K562 (cell line): Measurements from ENCODE around the gene SPATA32. TPM values are rescaled to one million over a fixed set of nuclear protein-coding genes. Genes with fewer than 3 reads are reported as not detected.

ENCODE experiments used
- ATAC-seq: fragments of 200-7000 bp; cut with Tn5 transposase; 3 replicates; pipeline ENCODE4 v1.9.1; 2020; ENCODE audit warnings: moderate library complexity
- BruUV-seq: library from RNA; stranded (reverse); fragments of 400-500 nt; replicated peaks from 2 replicates; lab custom pipeline; 2021; lab: Mats Ljungman, UMichigan
- CTCF ChIA-PET: fragments of 300-600 bp; formaldehyde crosslinking; extraction: SDS; loops from one replicate; lab custom pipeline; 2021; ENCODE audit warnings: low intra/inter-chr PET ratio; lab: Yijun Ruan, JAX
- POLR2A ChIA-PET: fragments of 300-600, 350-650 bp; sonication (Branson Sonifier 250); formaldehyde crosslinking; extraction: SDS; loops from one replicate; lab custom pipeline; 2021; ENCODE audit warnings: antibody characterized with exemption, inconsistent platforms; lab: Yijun Ruan, JAX
- DNase-seq, 4 experiments: peaks; one replicate each; pipeline versions ENCODE4 v3.0.0 to v3.0.0-alpha.2; 2011 to 2018; ENCODE audit warnings: low spot score in 3 of 4, mixed read lengths in 3 of 4; ENCODE audit errors: extremely low read depth in 1 of 4
- FAIRE-seq: peaks from 2 replicates; lab custom pipeline; 2011; peaks lifted over from hg19 to GRCh38; lab: Jason Lieb, UNC
- H2AFZ ChIP-seq: 2 replicates; pipeline ENCODE4 v1.6.0; 2011; ENCODE audit warnings: low read depth, low read length, control low read depth, inconsistent platforms
- H3K27ac ChIP-seq: fragments of 200-600 bp; 3 replicates; pipeline ENCODE4 v1.8.0; 2011; ENCODE audit warnings: low read depth, mild to moderate bottlenecking, control low read depth, inconsistent platforms, low read length, moderate library complexity, mixed read lengths; ENCODE audit errors: extremely low read depth
- H3K27me3 ChIP-seq, 2 experiments: fragments of 300-600 bp in 1 of 2; 2 replicates in 1 of 2; 3 replicates in 1 of 2; pipeline versions ENCODE4 v1.6.0 to v1.8.0; 2011; ENCODE audit warnings: inconsistent platforms in 2 of 2, low read length in 2 of 2, mild to moderate bottlenecking in 1 of 2, mixed read lengths in 1 of 2, moderate library complexity in 1 of 2; ENCODE audit not compliant: control insufficient read depth in 2 of 2, insufficient read depth in 2 of 2
- H3K36me3 ChIP-seq: fragments of 300-600 bp; 3 replicates; pipeline ENCODE4 v1.8.0; 2011; ENCODE audit warnings: mild to moderate bottlenecking, low read length, inconsistent platforms; ENCODE audit not compliant: control insufficient read depth, insufficient read depth
- H3K4me1 ChIP-seq, 2 experiments: fragments of 200-600 bp in 1 of 2; replicated peaks in 1 of 2; 2 replicates in 1 of 2; 3 replicates in 1 of 2; pipeline versions ENCODE4 v1.5.1 to v1.8.0; 2011; ENCODE audit warnings: inconsistent platforms in 2 of 2, low read length in 2 of 2, mild to moderate bottlenecking in 1 of 2, mixed read lengths in 1 of 2, moderate library complexity in 1 of 2; ENCODE audit not compliant: control insufficient read depth in 2 of 2, insufficient read depth in 2 of 2
- H3K4me2 ChIP-seq: 2 replicates; pipeline ENCODE4 v1.6.1; 2011; ENCODE audit warnings: low read length, control low read depth, inconsistent platforms, mixed read lengths; ENCODE audit not compliant: insufficient read depth
- H3K4me3 ChIP-seq: fragments of 200-600 bp; sonication (generic), shearing (Covaris generic); 2 replicates; pipeline ENCODE4 v1.5.1; 2016; ENCODE audit warnings: control low read depth, inconsistent platforms
- H3K79me2 ChIP-seq: fragments of 200-600 bp; 3 replicates; pipeline ENCODE4 v1.8.0; 2011; ENCODE audit warnings: low read length, inconsistent platforms; ENCODE audit not compliant: control insufficient read depth, insufficient read depth
- H3K9ac ChIP-seq, 2 experiments: 2 replicates each; pipeline versions ENCODE4 v1.6.0 to v1.6.1; 2011; ENCODE audit warnings: low read depth in 2 of 2, low read length in 2 of 2, control low read depth in 1 of 2, inconsistent platforms in 1 of 2, mild to moderate bottlenecking in 1 of 2, mixed read lengths in 1 of 2; ENCODE audit not compliant: insufficient read depth in 1 of 2
- H3K9me1 ChIP-seq: one replicate; pipeline ENCODE4 v1.6.0; 2011; ENCODE audit warnings: inconsistent platforms, mild to moderate bottlenecking, low read length, moderate library complexity; ENCODE audit not compliant: control insufficient read depth, insufficient read depth
- H3K9me3 ChIP-seq: replicated peaks from 2 replicates; pipeline ENCODE4 v1.5.1; 2011; ENCODE audit warnings: low read depth, low read length, inconsistent platforms; ENCODE audit not compliant: control insufficient read depth, insufficient read depth
- H4K20me1 ChIP-seq: replicated peaks from 2 replicates; pipeline ENCODE4 v1.6.1; 2011; ENCODE audit warnings: low read length, inconsistent platforms, mixed read lengths; ENCODE audit not compliant: control insufficient read depth, insufficient read depth
- DDX20 ChIP-seq: fragments of 450-650 bp; IDR thresholded peaks from 2 replicates; pipeline ENCODE4 v1.6.1; 2016; ENCODE audit warnings: missing genetic modification characterization, low read depth, mild to moderate bottlenecking, missing compliant biosample characterization, moderate library complexity
- DPF2 ChIP-seq: fragments of 450-650 bp; IDR thresholded peaks from 2 replicates; pipeline ENCODE4 v1.6.1; 2016
- ELF4 ChIP-seq: fragments of 450-650 bp; formaldehyde crosslinking; IDR thresholded peaks from 2 replicates; pipeline ENCODE4 v1.4.0; 2022; ENCODE audit warnings: missing genetic modification characterization
- ETS2 ChIP-seq: IDR thresholded peaks from 2 replicates; pipeline ENCODE4 v1.6.1; 2016; ENCODE audit warnings: borderline replicate concordance, missing genetic modification characterization, mild to moderate bottlenecking, moderate library complexity, missing compliant biosample characterization; ENCODE audit not compliant: poor library complexity, severe bottlenecking
- ETV5 ChIP-seq: sonication (generic); formaldehyde crosslinking; IDR thresholded peaks from 2 replicates; pipeline ENCODE4 v1.4.0; 2020; ENCODE audit warnings: low read depth, mild to moderate bottlenecking, missing genetic modification reagents
- EWSR1 ChIP-seq: fragments of 450-650 bp; IDR thresholded peaks from 2 replicates; pipeline ENCODE4 v1.6.1; 2018; ENCODE audit warnings: borderline replicate concordance, mild to moderate bottlenecking, low read depth, moderate library complexity; ENCODE audit not compliant: partially characterized antibody
- HEY1 ChIP-seq: fragments of 250-450 bp; sonication (Bioruptor Pico); IDR thresholded peaks from 2 replicates; pipeline ENCODE4 v1.5.0; 2020; ENCODE audit warnings: mild to moderate bottlenecking, moderate library complexity, borderline replicate concordance
- MCM2 ChIP-seq: fragments of 450-650 bp; IDR thresholded peaks from 2 replicates; pipeline ENCODE4 v1.6.1; 2017; ENCODE audit warnings: low read depth, mild to moderate bottlenecking
- NCOR1 ChIP-seq: fragments of 450-650 bp; IDR thresholded peaks from 2 replicates; pipeline ENCODE4 v1.6.1; 2016; ENCODE audit warnings: mild to moderate bottlenecking, moderate library complexity
- NR4A1 ChIP-seq, 2 experiments: fragments of 250-450 bp in 1 of 2; fragments of 450-650 bp in 1 of 2; sonication (Bioruptor Pico) in 1 of 2; IDR thresholded peaks; 2 replicates each; pipeline versions ENCODE4 v1.4.0 to v1.6.1; 2016 to 2020; ENCODE audit warnings: mild to moderate bottlenecking in 2 of 2, missing compliant biosample characterization in 1 of 2, missing genetic modification characterization in 1 of 2, moderate library complexity in 1 of 2
- PHTF2 ChIP-seq: fragments of 250-450 bp; sonication (Bioruptor Pico); IDR thresholded peaks from 2 replicates; pipeline ENCODE4 v1.5.0; 2021; ENCODE audit warnings: mild to moderate bottlenecking
- POLR3A ChIP-seq: IDR thresholded peaks from 2 replicates; pipeline ENCODE4 v1.6.1; 2011; ENCODE audit warnings: borderline replicate concordance, mild to moderate bottlenecking, moderate library complexity; ENCODE audit not compliant: insufficient read length, insufficient read depth; ENCODE audit errors: extremely low read depth
- SMARCC2 ChIP-seq: fragments of 450-650 bp; IDR thresholded peaks from 2 replicates; pipeline ENCODE4 v1.6.1; 2017; ENCODE audit warnings: antibody characterized with exemption, moderate library complexity, mild to moderate bottlenecking, low read depth
- ZFPM2 ChIP-seq: fragments of 250-450 bp; sonication (Bioruptor Pico); IDR thresholded peaks from 2 replicates; pipeline ENCODE4 v1.5.1; 2022; ENCODE audit warnings: mild to moderate bottlenecking
- ZKSCAN8 ChIP-seq: fragments of 200-800 bp; sonication (Bioruptor generic); IDR thresholded peaks from 2 replicates; pipeline ENCODE4 v1.6.1; 2016; ENCODE audit warnings: missing genetic modification characterization, missing compliant biosample characterization
- ZNF212 ChIP-seq: fragments of 450-650 bp; formaldehyde crosslinking; IDR thresholded peaks from 2 replicates; pipeline ENCODE4 v1.4.0; 2020; ENCODE audit warnings: mild to moderate bottlenecking
- ZNF253 ChIP-seq: fragments of 250-450 bp; sonication (Bioruptor Pico); conservative IDR thresholded peaks from 2 replicates; pipeline ENCODE4 v1.6.1; 2021; ENCODE audit warnings: mild to moderate bottlenecking
- ZNF347 ChIP-seq: fragments of 450-650 bp; formaldehyde crosslinking; IDR thresholded peaks from 2 replicates; pipeline ENCODE4 v1.4.0; 2020; ENCODE audit warnings: low read depth, mild to moderate bottlenecking, moderate library complexity
- ZNF644 ChIP-seq: fragments of 200-800 bp; sonication (Bioruptor generic); IDR thresholded peaks from 2 replicates; pipeline ENCODE4 v1.6.1; 2016; ENCODE audit warnings: low read depth, missing genetic modification characterization, missing compliant biosample characterization
- WGBS: fragments of 100-300 bp; shearing (Covaris generic); methylation state at CpG from one replicate; pipeline ENCODE4 v1.1.6; 2016; ENCODE audit warnings: low coverage, mixed read lengths; ENCODE audit not compliant: insufficient coverage; ENCODE audit errors: missing lambda C conversion rate; 5-methylcytosine and 5-hydroxymethylcytosine counted together
- in situ Hi-C: fragments of 300-500 bp; cut with MboI; formaldehyde crosslinking; loops from 4 replicates; pipeline ENCODE4 v1.15.0; 2018; ENCODE audit warnings: inconsistent platforms, mixed read lengths
- intact Hi-C: fragments of 100-400 bp; cut with micrococcal nuclease; formaldehyde crosslinking; loops from 2 replicates; pipeline ENCODE4 v1.14.2; 2022
- polyA plus RNA-seq, 8 experiments: library from polyadenylated mRNA; depleted of rRNA in 4 of 8; stranded (reverse) in 5 of 8; unstranded in 3 of 8; fragments of >200 nt; fragmentation: Nextera tagmentation in 2 of 8; fragmentation: Illumina TruSeq in 1 of 8; extraction: Ambion mirVana in 2 of 8; extraction: Trizol in 1 of 8; gene quantifications; 2 replicates each; pipeline versions ENCODE4 v1.2.1 to v1.2.3, GENCODE V29; 2011 to 2014; ENCODE audit warnings: inconsistent platforms in 1 of 8, missing spikeins in 1 of 8
- total RNA-seq, 7 experiments: library from RNA; depleted of rRNA in 6 of 7; stranded (reverse); fragments of >200 nt in 6 of 7; fragmentation: Illumina TruSeq in 2 of 7; extraction: Trizol in 2 of 7; gene quantifications; 2 replicates each; pipeline versions ENCODE4 v1.2.1 to v1.2.3, GENCODE V29; 2011 to 2021; ENCODE audit warnings: low replicate concordance in 1 of 7
- TF ChIP-seq, protein P1 (sequence below): fragments of 450-650 bp; IDR thresholded peaks from 2 replicates; pipeline ENCODE4 v1.6.1; 2016

SPATA32 gene
- total and polyA plus RNA-seq, 9 of the 15 experiments (the other 6 are each of a cell fraction or from before 2014, with no cell fraction given), result 0.03 to 0.06 TPM; not detected in 7

DNA sequence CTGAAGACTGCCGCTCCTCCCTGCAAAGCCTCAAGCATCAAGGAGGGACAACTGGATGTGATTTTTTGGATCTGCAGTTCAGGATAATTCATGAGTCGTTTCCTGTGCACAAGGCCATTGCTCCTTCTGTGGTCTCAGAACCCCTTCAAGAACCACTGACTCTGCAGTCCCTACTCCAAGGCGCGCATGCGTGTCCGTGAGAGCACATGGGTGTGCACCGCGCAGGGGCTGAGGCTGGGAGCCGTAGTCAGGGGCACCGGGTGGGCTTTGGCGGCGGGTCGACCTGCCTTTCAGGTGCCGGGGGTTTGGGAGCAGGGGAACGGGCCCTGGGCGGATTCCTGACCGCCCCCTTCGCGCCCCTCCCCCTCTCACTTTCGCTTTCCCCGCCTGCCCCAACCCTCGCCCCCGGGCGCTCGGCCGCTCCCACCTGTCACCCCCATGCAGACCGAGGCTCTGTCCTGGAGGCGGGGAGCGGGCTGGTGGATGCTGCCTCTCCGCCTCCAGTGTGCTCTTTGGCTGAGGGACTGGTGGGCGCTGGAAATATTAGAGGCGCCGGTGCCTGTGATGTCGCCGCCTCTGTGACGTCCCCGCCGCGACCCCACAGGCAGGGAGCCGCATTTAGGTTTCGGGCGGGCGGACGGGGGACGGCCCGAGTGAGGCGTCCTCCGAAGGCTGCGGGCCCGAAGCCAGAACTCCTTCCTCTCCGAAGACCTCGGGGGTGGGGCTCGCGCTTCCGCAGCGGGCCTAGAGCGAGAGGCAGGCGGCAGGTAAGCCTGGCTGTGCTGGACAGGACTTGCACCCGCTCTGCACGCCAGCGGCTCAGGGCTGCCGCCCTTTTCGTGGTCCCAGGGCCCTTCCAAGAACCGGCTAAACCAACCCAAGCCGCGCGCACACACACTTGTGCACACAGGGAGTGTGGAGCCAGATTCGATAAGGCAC is at the start of gene SPATA32 (continued):
- TF ChIP-seq EWSR1, result no peak
- TF ChIP-seq ZKSCAN8 (CRISPR knock-in tag), result no peak
- TF ChIP-seq ZNF644 (tag), result no peak
- TF ChIP-seq, all 486 proteins: peak for 7

DNA sequence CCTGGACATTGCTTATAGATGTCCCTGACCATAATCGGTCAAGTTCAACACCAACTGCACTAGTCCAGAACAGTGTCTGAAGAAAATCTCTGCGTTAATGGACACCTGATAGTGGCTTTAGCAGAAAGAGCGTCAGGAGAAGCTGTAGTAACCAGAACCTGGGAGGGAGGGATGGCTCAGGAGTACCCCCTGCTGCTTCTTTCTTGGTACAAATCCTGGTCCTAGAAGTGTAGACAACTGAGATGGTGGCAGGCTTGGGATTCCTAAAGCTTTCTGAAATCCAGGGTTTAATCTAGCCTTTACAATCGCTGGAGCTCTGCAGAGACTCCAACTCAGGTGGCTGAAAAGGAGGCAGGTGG is 49.5 kb upstream of the SPATA32 start:
- Histone ChIP-seq H3K4me3 (no peak overlapping the region), H3K79me2 (peaks cover 87% of the 10 kb centered on the region), H2AFZ (no peak overlapping the region), H3K27me3 (no peaks in the 10 kb centered on the region), H3K27ac (no peak overlapping the region), H3K9me1 (no peaks in the 10 kb centered on the region), H3K9ac (no peak overlapping the region; a peak in 1 of 4 replicates), H3K9me3 (no peaks in the 10 kb centered on the region)
- 74% methylated on average over 3 of the region's 4 CpGs for WGBS
- CTCF ChIA-PET, result no interaction called here
- POLR2A ChIA-PET, result interaction anchor here (0.6 to 1.6 kb wide), 7 partner anchors 9 to 184 kb away, joined by 3 to 6 read pairs (median 4); no protein-coding TSS in a partner anchor
- ATAC-seq (no peak), DNase-seq (no peak)
- no TSS peak for BruUV-seq
- no peak for TF ChIP-seq HEY1
- no peak for TF ChIP-seq DDX20 (tag)
- no peak for TF ChIP-seq MCM2
- no peak for TF ChIP-seq ZNF253 (CRISPR knock-in tag)
- TF ChIP-seq ETS2 (tag), result no peak
- no peak for TF ChIP-seq ZFPM2
- no peak for TF ChIP-seq ZNF347 (CRISPR knock-in tag)
- no peak for TF ChIP-seq PHTF2 (CRISPR knock-in tag)
- TF ChIP-seq POLR3A, result no peak
- TF ChIP-seq SMARCC2, result no peak
- no peak for TF ChIP-seq ETV5
- no peak for TF ChIP-seq DPF2
- TF ChIP-seq ZNF212 (CRISPR knock-in tag), result no peak
- no peak for TF ChIP-seq NR4A1 (CRISPR knock-in tag; IDR thresholded peaks at IDR 0.05)
- no peak for TF ChIP-seq NR4A1 (tag; IDR thresholded peaks at IDR 0.05)
- no peak for TF ChIP-seq ELF4 (CRISPR knock-in tag)
- TF ChIP-seq, protein P1, sequence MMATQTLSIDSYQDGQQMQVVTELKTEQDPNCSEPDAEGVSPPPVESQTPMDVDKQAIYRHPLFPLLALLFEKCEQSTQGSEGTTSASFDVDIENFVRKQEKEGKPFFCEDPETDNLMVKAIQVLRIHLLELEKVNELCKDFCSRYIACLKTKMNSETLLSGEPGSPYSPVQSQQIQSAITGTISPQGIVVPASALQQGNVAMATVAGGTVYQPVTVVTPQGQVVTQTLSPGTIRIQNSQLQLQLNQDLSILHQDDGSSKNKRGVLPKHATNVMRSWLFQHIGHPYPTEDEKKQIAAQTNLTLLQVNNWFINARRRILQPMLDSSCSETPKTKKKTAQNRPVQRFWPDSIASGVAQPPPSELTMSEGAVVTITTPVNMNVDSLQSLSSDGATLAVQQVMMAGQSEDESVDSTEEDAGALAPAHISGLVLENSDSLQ, result no peak
- no peak for TF ChIP-seq NCOR1
- TF ChIP-seq, all 486 proteins: peak for 0
- intact Hi-C loops (loop anchor here (5.0 kb wide), 1 partner anchor 34 kb away; no protein-coding TSS in a partner anchor), in situ Hi-C loops (no loop called here)
- peaks cover 28 to 37% of the 10 kb centered on the region in 2 experiments; a peak in 4 of 5 replicates for H3K4me1 ChIP-seq
- no peak overlapping the region for H3K4me2 ChIP-seq
- FAIRE-seq, result no peak
- H3K36me3 ChIP-seq, result peaks cover 11% of the 10 kb centered on the region; the same call in 2 of the 3 replicates
- H4K20me1 ChIP-seq, result peaks cover 19% of the 10 kb centered on the region
